ENCODE measurements around the gene NPAS1.

The NPAS1 gene

DNA sequence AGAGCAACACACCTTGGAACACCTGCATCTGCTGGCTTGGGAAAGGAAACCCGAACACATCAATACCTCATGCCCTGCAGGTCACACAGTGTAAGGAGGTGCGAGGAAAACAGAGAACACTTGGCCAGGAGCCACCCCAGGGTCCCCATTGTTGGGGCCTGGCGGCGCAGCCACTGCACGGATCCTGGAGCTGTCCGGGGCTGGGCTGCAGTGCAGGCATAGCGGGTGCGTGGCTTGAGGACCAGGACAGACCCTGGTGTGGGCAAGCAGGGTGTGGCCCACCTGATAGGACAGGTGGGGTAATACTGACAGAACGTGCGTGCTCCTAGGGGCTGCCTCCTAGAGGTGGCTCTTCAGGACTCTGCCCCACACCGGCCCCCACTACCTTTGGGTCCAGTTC lies 45.6 kb downstream of the NPAS1 start:
- peaks cover 46% of the 10 kb centered on the region for H3K36me3 ChIP-seq (ENCODE audit: control insufficient read depth, insufficient read depth, low read length)

DNA sequence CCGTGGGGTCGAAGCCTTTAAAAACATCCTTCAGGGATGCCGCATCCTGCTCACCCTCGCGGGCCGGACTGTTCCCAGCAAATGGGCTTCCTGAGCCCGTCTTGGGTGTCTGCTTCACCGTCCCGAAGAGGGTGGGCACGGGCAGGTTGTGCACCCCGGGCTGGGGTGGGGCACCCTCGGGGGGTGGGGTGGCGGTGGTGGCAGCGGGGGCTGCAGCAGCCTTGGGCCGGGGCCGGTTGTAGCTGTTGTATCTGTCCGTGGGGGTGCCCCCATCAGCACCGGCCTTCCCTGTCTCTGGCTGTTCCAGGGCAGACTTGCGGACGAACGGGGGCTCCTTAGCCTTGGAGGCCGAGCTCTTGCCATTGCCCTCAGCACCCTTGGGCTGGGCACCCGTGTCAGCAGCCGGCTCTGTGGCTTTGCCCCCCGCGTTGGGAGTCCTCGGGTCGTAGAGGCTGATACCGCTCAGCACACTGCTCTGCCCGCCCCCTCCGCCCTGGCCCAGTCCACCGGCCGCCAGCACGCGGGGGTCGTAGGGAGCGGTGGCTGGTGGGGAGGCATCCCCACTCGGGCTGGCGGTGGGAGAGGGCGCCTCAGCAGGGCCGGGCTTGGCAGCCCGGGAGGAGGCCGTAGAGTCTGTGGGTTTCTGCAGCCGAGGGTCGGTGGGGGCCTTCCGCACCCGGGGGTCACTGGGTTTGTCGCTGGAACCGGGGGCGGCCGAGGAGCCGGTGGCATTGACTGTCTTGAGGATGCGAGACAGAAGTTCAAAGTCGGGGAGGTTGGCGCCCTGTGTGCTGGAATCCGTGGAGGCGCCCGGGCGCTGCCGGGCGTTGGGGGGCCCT lies 47.0 kb downstream of the NPAS1 start:
- Histone ChIP-seq H3K4me3 (replicated peaks; ENCODE audit: low read depth, low read length) (no peak overlapping the region), H3K36me3 (ENCODE audit: control insufficient read depth, insufficient read depth, low read length) (peaks cover 55% of the 10 kb centered on the region), H3K27me3 (replicated peaks; ENCODE audit: control insufficient read depth, insufficient read depth, low read length) (no peaks in the 10 kb centered on the region)
- DNase-seq (ENCODE audit: extremely low read depth, insufficient read length) = no peak
- TF ChIP-seq, protein P1, sequence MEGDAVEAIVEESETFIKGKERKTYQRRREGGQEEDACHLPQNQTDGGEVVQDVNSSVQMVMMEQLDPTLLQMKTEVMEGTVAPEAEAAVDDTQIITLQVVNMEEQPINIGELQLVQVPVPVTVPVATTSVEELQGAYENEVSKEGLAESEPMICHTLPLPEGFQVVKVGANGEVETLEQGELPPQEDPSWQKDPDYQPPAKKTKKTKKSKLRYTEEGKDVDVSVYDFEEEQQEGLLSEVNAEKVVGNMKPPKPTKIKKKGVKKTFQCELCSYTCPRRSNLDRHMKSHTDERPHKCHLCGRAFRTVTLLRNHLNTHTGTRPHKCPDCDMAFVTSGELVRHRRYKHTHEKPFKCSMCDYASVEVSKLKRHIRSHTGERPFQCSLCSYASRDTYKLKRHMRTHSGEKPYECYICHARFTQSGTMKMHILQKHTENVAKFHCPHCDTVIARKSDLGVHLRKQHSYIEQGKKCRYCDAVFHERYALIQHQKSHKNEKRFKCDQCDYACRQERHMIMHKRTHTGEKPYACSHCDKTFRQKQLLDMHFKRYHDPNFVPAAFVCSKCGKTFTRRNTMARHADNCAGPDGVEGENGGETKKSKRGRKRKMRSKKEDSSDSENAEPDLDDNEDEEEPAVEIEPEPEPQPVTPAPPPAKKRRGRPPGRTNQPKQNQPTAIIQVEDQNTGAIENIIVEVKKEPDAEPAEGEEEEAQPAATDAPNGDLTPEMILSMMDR (IDR thresholded peaks at IDR 0.05; ENCODE audit: insufficient read depth, low read length, poor library complexity, severe bottlenecking) = no peak

More for the DNA sequence above, 45.6 kb downstream of the NPAS1 start:
- TF ChIP-seq, protein P1 (IDR thresholded peaks at IDR 0.05; ENCODE audit: insufficient read depth, low read length, poor library complexity, severe bottlenecking) = no peak
- DNase-seq (ENCODE audit: extremely low read depth, insufficient read length) = no peak
- no peak overlapping the region for H3K4me3 ChIP-seq (replicated peaks; ENCODE audit: low read depth, low read length)
- no peaks in the 10 kb centered on the region for H3K27me3 ChIP-seq (replicated peaks; ENCODE audit: control insufficient read depth, insufficient read depth, low read length)

DNA sequence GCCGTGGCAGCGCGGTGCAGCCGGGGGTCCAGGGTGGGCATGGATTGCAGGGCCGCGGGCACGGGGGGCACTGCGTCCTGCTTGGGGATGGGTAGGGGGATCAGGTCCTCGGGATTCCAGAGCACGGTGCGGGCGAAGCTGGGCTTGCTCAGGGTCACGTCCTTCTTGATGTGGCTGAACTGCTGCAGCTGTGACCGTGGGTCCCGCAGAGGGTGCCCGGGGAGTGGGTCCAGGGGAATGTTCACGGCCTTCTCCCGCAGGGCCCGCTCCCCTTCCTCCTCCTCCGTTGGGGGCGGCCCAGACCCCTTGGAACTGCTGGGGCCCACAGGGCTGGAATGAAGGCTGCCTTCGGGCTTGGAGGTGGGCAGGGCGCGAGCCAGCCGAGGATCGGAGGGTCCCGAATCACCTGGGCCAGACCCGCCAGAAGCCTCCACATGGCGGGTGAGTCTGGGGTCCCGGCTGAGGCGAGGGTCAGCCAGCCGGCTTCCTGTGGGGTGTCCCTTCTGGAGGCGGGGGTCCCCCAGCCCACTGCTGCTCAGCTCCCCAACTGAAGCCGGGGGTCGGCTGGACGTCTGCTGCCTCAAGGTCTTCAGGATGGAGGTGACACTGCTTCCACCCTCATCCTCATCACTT lies 47.7 kb downstream of the NPAS1 start:
- peaks cover 61% of the 10 kb centered on the region for H3K36me3 ChIP-seq (ENCODE audit: control insufficient read depth, insufficient read depth, low read length)
- TF ChIP-seq, protein P1 (IDR thresholded peaks at IDR 0.05; ENCODE audit: insufficient read depth, low read length, poor library complexity, severe bottlenecking) = no peak
- DNase-seq (ENCODE audit: extremely low read depth, insufficient read length) = no peak
- no peaks in the 10 kb centered on the region for H3K27me3 ChIP-seq (replicated peaks; ENCODE audit: control insufficient read depth, insufficient read depth, low read length)
- H3K4me3 ChIP-seq (replicated peaks; ENCODE audit: low read depth, low read length) = no peak overlapping the region

DNA sequence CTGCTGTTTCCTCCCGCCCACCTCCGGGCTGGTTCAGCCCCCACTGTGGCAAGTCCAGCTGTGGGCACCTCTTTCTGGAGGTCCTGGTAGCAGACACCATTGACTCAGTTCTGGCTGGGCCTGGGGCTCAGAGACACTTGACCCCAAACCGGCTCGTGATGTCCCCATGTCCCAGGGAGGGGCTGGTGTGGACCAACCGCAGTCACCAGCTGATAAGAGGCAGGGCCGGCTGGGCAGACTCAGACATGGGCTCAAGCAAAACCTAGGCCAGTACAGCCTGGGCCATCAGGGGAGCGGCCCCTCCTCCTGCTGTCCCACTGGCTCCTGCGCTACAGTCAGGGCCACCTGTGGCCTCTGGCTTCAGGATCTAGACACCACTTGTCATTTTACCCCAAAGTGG lies 48.6 kb downstream of the NPAS1 start:
- TF ChIP-seq, protein P1 (IDR thresholded peaks at IDR 0.05; ENCODE audit: insufficient read depth, low read length, poor library complexity, severe bottlenecking) = no peak
- DNase-seq (ENCODE audit: extremely low read depth, insufficient read length) = no peak
- H3K36me3 ChIP-seq (ENCODE audit: control insufficient read depth, insufficient read depth, low read length) = peaks cover 64% of the 10 kb centered on the region

DNA sequence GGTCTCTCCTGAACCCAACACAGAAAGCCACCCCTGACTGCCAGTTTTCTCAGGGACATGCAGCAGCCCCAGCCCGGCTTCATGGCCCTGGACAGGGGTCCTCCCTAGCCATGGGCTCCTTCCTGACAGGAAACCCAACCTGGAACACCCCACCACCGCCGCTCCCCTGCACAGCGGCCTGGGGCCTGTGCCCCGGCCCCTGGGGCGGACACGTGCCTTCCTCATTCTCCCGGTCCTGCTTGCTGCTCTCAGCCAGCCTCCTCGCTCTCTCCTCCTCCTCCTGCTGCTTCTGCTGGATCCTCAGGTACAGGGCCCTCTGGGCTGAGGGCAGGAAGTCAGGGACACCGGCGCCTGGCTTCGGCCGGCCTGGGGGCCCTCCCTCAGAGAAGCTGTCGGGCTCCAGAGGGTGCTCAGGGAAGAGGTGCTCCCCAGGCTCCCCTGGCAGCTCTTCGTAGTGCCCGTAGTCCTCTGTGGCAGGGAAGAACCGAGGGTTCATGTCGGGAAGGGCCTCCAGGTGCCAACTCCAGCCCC lies 49.3 kb downstream of the NPAS1 start:
- TF ChIP-seq, protein P1 (IDR thresholded peaks at IDR 0.05; ENCODE audit: insufficient read depth, low read length, poor library complexity, severe bottlenecking) = no peak

More for the DNA sequence above, 48.6 kb downstream of the NPAS1 start:
- H3K27me3 ChIP-seq (replicated peaks; ENCODE audit: control insufficient read depth, insufficient read depth, low read length) = no peaks in the 10 kb centered on the region
- H3K4me3 ChIP-seq (replicated peaks; ENCODE audit: low read depth, low read length) = no peak overlapping the region

More for the DNA sequence above, 49.3 kb downstream of the NPAS1 start:
- H3K27me3 ChIP-seq (replicated peaks; ENCODE audit: control insufficient read depth, insufficient read depth, low read length) = no peaks in the 10 kb centered on the region
- H3K36me3 ChIP-seq (ENCODE audit: control insufficient read depth, insufficient read depth, low read length) = peaks cover 65% of the 10 kb centered on the region
- no peak for DNase-seq (ENCODE audit: extremely low read depth, insufficient read length)
- no peak overlapping the region for H3K4me3 ChIP-seq (replicated peaks; ENCODE audit: low read depth, low read length)

All from GM06990 (cell line).